NK-92 (cell line): ENCODE results near the gene CDK9.
"Not testable (repeated sequence)": the region's sequence is repeated elsewhere in the genome, so short reads cannot be mapped to it uniquely, and the experiment has no call there.

Source experiments
- DNase-seq: peaks from one replicate; lab custom pipeline; 2025; ENCODE audit not compliant: unreplicated experiment; lab: John Stamatoyannopoulos, UW

CDK9 gene

GRCh38 chr9:127817881-127818434 lies 32.1 kb downstream of the CDK9 start:
- DNase-seq: no peak

GRCh38 chr9:127818574-127818973 lies 32.7 kb downstream of the CDK9 start:
- no peak for DNase-seq

- no peak for DNase-seq
Measured at GRCh38 chr9:127822108-127822507, 36.3 kb downstream of the CDK9 start.

GRCh38 chr9:127825319-127826051 lies 39.7 kb downstream of the CDK9 start:
- no peak for DNase-seq

GRCh38 chr9:127826253-127826913 lies 40.5 kb downstream of the CDK9 start:
- no peak for DNase-seq

- no peak for DNase-seq
Measured at GRCh38 chr9:127828262-127829031, 42.6 kb downstream of the CDK9 start.

GRCh38 chr9:127829205-127829906 lies 43.5 kb downstream of the CDK9 start:
- DNase-seq: no peak

GRCh38 chr9:127832248-127832647 lies 46.4 kb downstream of the CDK9 start:
- DNase-seq: no peak

- no peak for DNase-seq
Measured at GRCh38 chr9:127833555-127833954, 47.7 kb downstream of the CDK9 start.

GRCh38 chr9:127835991-127836516 lies 50.2 kb downstream of the CDK9 start:
- no peak for DNase-seq

- not testable (repeated sequence) for DNase-seq
Measured at GRCh38 chr9:127836561-127836960, 50.7 kb downstream of the CDK9 start.

- DNase-seq: no peak
Measured at GRCh38 chr9:127837346-127837745, 51.5 kb downstream of the CDK9 start.

GRCh38 chr9:127838375-127839078 lies 52.7 kb downstream of the CDK9 start:
- no peak for DNase-seq
